ENCODE results near the gene KDM5A. TPM values are rescaled to one million over a fixed set of nuclear protein-coding genes. Genes with fewer than 3 reads are reported as not detected.
"Not testable (repeated sequence)": the region's sequence is repeated elsewhere in the genome, so short reads cannot be mapped to it uniquely, and the experiment has no call there.

KDM5A gene
- total RNA-seq, 3 donors from 2014 or later: 58.7 to 71.1 (median 66.0) TPM

GRCh38 chr12:254039-254438 lies 135.1 kb downstream of the KDM5A start:
- ATAC-seq (no peak), DNase-seq (no peak)
- Mint-ChIP-seq H3K4me1 (ENCODE audit: low read depth) (no peaks in the 10 kb centered on the region), H3K36me3 (ENCODE audit: insufficient read depth) (no peaks in the 10 kb centered on the region), H3K4me3 (no peak overlapping the region), H3K9me3 (peaks cover under 1% of the 10 kb centered on the region), H3K27me3 (ENCODE audit: low read depth) (peaks cover 50% of the 10 kb centered on the region)

GRCh38 chr12:253116-253831 lies 135.8 kb downstream of the KDM5A start:
- DNase-seq: no peak
- H3K36me3 Mint-ChIP-seq (ENCODE audit: insufficient read depth): no peaks in the 10 kb centered on the region
- H3K27me3 Mint-ChIP-seq (ENCODE audit: low read depth): peaks cover 46% of the 10 kb centered on the region
- no peak overlapping the region for H3K4me3 Mint-ChIP-seq
- H3K4me1 Mint-ChIP-seq (ENCODE audit: low read depth): no peaks in the 10 kb centered on the region
- peaks cover 3% of the 10 kb centered on the region for H3K9me3 Mint-ChIP-seq
- ATAC-seq: no peak

- peaks cover 9% of the 10 kb centered on the region for H3K9me3 Mint-ChIP-seq
- no peak for DNase-seq
- H3K36me3 Mint-ChIP-seq (ENCODE audit: insufficient read depth): no peaks in the 10 kb centered on the region
- H3K4me3 Mint-ChIP-seq: no peak overlapping the region
- ATAC-seq: no peak
- peaks cover 39% of the 10 kb centered on the region for H3K27me3 Mint-ChIP-seq (ENCODE audit: low read depth)
- no peaks in the 10 kb centered on the region for H3K4me1 Mint-ChIP-seq (ENCODE audit: low read depth)
Observed at GRCh38 chr12:252636-253035, 136.5 kb downstream of the KDM5A start.

- no peak overlapping the region for H3K4me3 Mint-ChIP-seq
- no peaks in the 10 kb centered on the region for H3K4me1 Mint-ChIP-seq (ENCODE audit: low read depth)
- ATAC-seq: no peak
- peaks cover 2% of the 10 kb centered on the region for H3K36me3 Mint-ChIP-seq (ENCODE audit: insufficient read depth)
- peaks cover 16% of the 10 kb centered on the region for H3K27me3 Mint-ChIP-seq (ENCODE audit: low read depth)
- no peak for DNase-seq
- H3K9me3 Mint-ChIP-seq: peaks cover 16% of the 10 kb centered on the region
Observed at GRCh38 chr12:247271-247670, 141.8 kb downstream of the KDM5A start.

- H3K4me3 Mint-ChIP-seq: no peak overlapping the region
- H3K27me3 Mint-ChIP-seq (ENCODE audit: low read depth): peaks cover 28% of the 10 kb centered on the region
- H3K9me3 Mint-ChIP-seq: peaks cover 13% of the 10 kb centered on the region
- ATAC-seq: no peak
- H3K36me3 Mint-ChIP-seq (ENCODE audit: insufficient read depth): peaks cover 2% of the 10 kb centered on the region
- DNase-seq: no peak
- no peaks in the 10 kb centered on the region for H3K4me1 Mint-ChIP-seq (ENCODE audit: low read depth)
Observed at GRCh38 chr12:243381-243780, 145.7 kb downstream of the KDM5A start.

- peaks cover 29% of the 10 kb centered on the region for H3K27me3 Mint-ChIP-seq (ENCODE audit: low read depth)
- H3K9me3 Mint-ChIP-seq: peaks cover 7% of the 10 kb centered on the region
- H3K4me3 Mint-ChIP-seq: no peak overlapping the region
- ATAC-seq (no peak), DNase-seq (no peak)
- peaks cover 2% of the 10 kb centered on the region for H3K36me3 Mint-ChIP-seq (ENCODE audit: insufficient read depth)
- H3K4me1 Mint-ChIP-seq (ENCODE audit: low read depth): no peaks in the 10 kb centered on the region
Observed at GRCh38 chr12:242496-242895, 146.6 kb downstream of the KDM5A start.

GRCh38 chr12:241266-241665 lies 147.9 kb downstream of the KDM5A start:
- DNase-seq (no peak), ATAC-seq (no peak)
- Mint-ChIP-seq H3K9me3 (peaks cover 4% of the 10 kb centered on the region), H3K4me1 (ENCODE audit: low read depth) (no peaks in the 10 kb centered on the region), H3K4me3 (no peak overlapping the region), H3K36me3 (ENCODE audit: insufficient read depth) (no peaks in the 10 kb centered on the region), H3K27me3 (ENCODE audit: low read depth) (peaks cover 31% of the 10 kb centered on the region)

- H3K4me3 Mint-ChIP-seq: no peak overlapping the region
- no peak for ATAC-seq
- no peak for DNase-seq
Observed at GRCh38 chr12:240566-240965, 148.6 kb downstream of the KDM5A start.

GRCh38 chr12:238736-239398 lies 150.3 kb downstream of the KDM5A start:
- DNase-seq: no peak
- Mint-ChIP-seq H3K27me3 (ENCODE audit: low read depth) (peaks cover 27% of the 10 kb centered on the region), H3K36me3 (ENCODE audit: insufficient read depth) (no peaks in the 10 kb centered on the region), H3K4me1 (ENCODE audit: low read depth) (no peaks in the 10 kb centered on the region), H3K4me3 (no peak overlapping the region), H3K9me3 (peaks cover 18% of the 10 kb centered on the region)
- ATAC-seq: no peak

More at GRCh38 chr12:240566-240965, 148.6 kb downstream of the KDM5A start:
- Mint-ChIP-seq H3K27me3 (ENCODE audit: low read depth) (peaks cover 31% of the 10 kb centered on the region), H3K4me1 (ENCODE audit: low read depth) (no peaks in the 10 kb centered on the region), H3K9me3 (peaks cover 11% of the 10 kb centered on the region), H3K36me3 (ENCODE audit: insufficient read depth) (no peaks in the 10 kb centered on the region)

GRCh38 chr12:238116-238515 lies 151.0 kb downstream of the KDM5A start:
- H3K4me1 Mint-ChIP-seq (ENCODE audit: low read depth): no peaks in the 10 kb centered on the region
- H3K36me3 Mint-ChIP-seq (ENCODE audit: insufficient read depth): no peaks in the 10 kb centered on the region
- ATAC-seq: no peak
- peaks cover 21% of the 10 kb centered on the region for H3K27me3 Mint-ChIP-seq (ENCODE audit: low read depth)
- DNase-seq: no peak
- peaks cover 18% of the 10 kb centered on the region for H3K9me3 Mint-ChIP-seq
- no peak overlapping the region for H3K4me3 Mint-ChIP-seq

GRCh38 chr12:237026-237815 lies 151.9 kb downstream of the KDM5A start:
- no peak overlapping the region for H3K4me3 Mint-ChIP-seq
- no peaks in the 10 kb centered on the region for H3K4me1 Mint-ChIP-seq (ENCODE audit: low read depth)
- DNase-seq (no peak), ATAC-seq (no peak)
- H3K9me3 Mint-ChIP-seq: peaks cover 18% of the 10 kb centered on the region
- H3K27me3 Mint-ChIP-seq (ENCODE audit: low read depth): peaks cover 18% of the 10 kb centered on the region
- H3K36me3 Mint-ChIP-seq (ENCODE audit: insufficient read depth): no peaks in the 10 kb centered on the region

GRCh38 chr12:236445-236844 lies 152.7 kb downstream of the KDM5A start:
- H3K36me3 Mint-ChIP-seq (ENCODE audit: insufficient read depth): no peaks in the 10 kb centered on the region
- DNase-seq (no peak), ATAC-seq (no peak)
- no peak overlapping the region for H3K4me3 Mint-ChIP-seq
- no peaks in the 10 kb centered on the region for H3K4me1 Mint-ChIP-seq (ENCODE audit: low read depth)
- H3K9me3 Mint-ChIP-seq: peaks cover 18% of the 10 kb centered on the region
- peaks cover 18% of the 10 kb centered on the region for H3K27me3 Mint-ChIP-seq (ENCODE audit: low read depth)

GRCh38 chr12:235967-236366 lies 153.2 kb downstream of the KDM5A start:
- not testable (repeated sequence) for H3K36me3 Mint-ChIP-seq (ENCODE audit: insufficient read depth); H3K4me3 Mint-ChIP-seq; H3K4me1 Mint-ChIP-seq (ENCODE audit: low read depth); ATAC-seq; DNase-seq
- Mint-ChIP-seq H3K27me3 (ENCODE audit: low read depth) (peaks cover 18% of the 10 kb centered on the region), H3K9me3 (peaks cover 18% of the 10 kb centered on the region)

- Mint-ChIP-seq H3K9me3 (peaks cover 18% of the 10 kb centered on the region), H3K27me3 (ENCODE audit: low read depth) (peaks cover 12% of the 10 kb centered on the region), H3K4me1 (ENCODE audit: low read depth) (no peaks in the 10 kb centered on the region), H3K36me3 (ENCODE audit: insufficient read depth) (no peaks in the 10 kb centered on the region), H3K4me3 (no peak overlapping the region)
- DNase-seq (no peak), ATAC-seq (no peak)
Observed at GRCh38 chr12:234891-235415, 154.2 kb downstream of the KDM5A start.
